NOMO-1 treated with dmso at 0.1 percent for 144 hours (cell line): Measurements from ENCODE around the gene ABR.
"Not testable (repeated sequence)": the region's sequence is repeated elsewhere in the genome, so short reads cannot be mapped to it uniquely, and the experiment has no call there.

Experiments
- DNase-seq: peaks from one replicate; lab custom pipeline; 2025; ENCODE audit not compliant: unreplicated experiment; lab: John Stamatoyannopoulos, UW

The ABR gene

DNA sequence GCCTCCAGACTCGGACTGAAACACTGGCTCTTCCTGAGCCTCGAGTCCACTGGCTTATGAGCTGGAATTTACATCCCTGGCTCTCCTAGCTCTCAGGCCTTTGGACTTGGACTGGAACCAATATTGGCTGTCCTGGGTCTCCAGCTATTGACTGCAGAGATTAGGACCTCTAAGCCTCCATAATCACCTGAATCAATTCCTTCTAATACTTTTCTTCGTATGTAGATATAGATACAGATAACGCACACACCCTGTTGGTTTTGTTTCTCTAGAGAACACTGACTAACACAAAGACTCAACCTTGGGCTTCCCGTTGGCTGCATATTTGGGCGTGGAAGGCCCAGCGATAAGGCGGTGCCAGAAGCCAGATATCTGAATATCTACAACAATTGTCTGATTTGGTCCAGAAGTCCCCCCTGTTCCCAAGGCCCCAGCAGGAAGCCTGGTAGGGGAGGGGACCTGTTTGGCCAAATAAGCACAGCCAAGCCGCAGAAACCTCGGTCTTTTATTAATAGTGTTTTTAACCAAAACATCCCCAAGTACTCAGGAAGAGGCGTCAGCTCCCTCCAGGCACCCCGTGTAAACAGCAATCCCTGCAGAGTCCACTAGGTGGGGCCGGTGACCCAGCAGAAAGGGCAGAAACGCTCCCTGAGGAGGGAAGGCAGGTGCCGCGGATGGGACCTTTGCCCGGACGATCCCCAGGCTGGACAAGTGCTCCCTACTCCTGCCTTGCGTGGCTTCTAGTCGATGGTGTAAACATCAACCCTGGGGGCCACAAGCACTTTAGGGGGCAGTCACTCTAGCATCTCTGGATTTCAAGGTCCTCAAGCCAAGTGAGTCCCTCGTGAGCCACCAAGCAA, 57.0 kb downstream of the ABR start:
- no peak for DNase-seq

DNA sequence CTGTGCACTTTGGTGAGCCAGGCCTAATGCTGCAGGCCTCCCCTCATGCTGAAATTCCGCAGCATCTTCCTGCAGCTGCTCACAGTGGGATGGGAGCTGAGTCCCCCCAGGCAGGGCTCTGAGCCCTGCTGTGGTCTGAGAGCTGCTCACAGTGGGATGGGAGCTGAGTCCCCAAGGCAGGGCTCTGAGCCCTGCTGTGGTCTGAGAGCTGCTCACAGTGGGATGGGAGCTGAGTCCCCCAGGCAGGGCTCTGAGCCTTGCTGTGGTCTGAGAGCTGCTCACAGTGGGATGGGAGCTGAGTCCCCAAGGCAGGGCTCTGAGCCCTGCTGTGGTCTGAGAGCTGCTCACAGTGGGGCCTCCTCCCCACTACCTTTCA, 58.4 kb downstream of the ABR start:
- DNase-seq = not testable (repeated sequence)

DNA sequence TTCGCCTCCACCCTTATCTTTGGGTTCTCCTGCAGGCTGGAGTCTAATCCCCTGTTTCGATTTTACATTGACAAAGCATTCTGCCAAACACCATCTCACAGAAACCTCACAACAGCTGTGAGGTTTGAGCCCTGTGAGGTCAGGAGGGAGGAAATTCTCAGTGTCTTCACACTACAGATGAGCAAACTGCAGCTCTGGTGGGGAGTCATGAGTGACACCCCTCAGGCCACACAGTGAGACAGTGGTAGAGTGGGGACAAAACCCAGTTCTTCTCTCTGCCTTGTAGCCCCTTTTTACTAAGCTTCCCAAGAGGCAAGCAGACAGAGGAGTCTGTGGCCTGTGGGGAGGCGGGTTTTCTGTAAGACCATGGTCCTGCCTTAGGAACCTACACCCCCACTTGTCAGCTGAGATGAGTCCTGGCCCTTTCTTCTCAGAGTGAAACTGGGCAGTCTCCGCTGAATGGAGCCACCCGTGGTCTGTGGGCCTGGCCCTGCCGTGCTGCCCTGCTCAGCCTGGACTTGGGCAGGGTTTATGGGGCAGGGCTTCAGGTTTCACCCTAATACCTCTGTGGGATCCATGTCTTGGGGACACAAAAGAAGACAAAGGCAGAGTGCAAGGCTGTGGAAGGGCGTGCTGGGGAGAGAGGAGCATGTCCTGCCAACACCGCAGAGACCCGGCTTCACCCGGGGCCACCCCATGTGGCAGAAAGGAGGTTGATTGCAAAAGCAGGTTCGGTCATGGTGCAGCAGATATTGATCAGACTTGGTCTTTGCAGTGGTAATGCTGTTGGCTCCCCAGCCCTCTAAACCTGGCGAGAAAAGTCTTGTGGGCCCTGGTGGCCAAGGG, 59.0 kb downstream of the ABR start:
- DNase-seq = no peak

DNA sequence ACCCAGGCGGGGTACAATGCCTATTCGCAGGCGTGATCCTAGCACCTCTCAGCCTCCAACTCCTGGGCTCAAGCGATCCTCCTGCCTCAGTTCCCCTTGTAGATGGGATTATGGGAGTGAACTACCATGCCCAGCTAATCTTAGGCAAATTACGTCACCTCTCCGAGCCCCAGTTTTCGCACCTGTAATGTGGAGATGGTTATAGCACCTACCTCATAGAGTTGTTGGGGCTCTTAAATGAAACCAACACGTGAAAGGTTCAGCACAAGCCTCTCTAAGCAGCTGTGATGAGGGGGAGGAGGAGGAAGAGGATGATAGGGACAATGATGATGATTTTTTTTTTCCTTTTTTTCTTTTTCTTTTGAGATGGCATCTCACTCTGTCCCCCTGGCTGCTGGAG, 59.9 kb downstream of the ABR start:
- no peak for DNase-seq

DNA sequence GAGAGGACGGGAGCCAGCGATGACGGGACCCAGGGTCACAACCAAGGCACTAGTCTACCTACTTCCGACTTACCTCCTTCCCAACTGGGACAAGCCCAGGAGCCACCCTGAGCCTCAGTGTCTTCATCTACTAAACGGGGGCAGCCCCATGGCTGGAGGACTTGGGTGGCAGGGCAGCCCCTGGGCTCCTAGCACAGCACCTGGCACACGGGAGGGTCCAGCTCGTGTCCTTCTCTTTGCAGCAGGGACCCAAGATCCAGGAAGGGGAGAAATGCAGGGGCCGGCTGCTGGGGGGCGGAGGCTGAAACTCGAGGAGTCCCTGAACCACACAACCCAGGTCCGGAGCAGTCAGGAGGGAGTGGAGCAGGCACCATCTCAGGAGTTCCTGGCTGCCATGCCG, 63.2 kb downstream of the ABR start:
- DNase-seq = no peak

DNA sequence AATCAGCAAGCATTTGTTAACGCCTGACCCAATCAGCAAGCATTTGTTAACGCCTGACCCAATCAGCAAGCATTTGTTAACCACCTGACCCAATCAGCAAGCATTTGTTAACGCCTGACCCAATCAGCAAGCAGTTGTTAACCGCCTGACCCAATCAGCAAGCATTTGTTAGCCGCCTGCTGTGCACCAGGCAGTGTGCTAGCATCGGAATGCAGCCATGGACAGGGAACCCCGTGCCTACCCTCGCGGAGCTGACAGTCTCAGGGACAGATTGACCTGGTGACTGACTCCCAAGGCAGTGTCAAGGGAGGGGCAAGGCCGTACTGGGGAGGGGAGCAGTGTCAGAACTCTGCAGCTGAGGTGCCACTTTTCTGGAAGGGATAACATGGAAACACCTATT, 66.9 kb downstream of the ABR start:
- no peak for DNase-seq

DNA sequence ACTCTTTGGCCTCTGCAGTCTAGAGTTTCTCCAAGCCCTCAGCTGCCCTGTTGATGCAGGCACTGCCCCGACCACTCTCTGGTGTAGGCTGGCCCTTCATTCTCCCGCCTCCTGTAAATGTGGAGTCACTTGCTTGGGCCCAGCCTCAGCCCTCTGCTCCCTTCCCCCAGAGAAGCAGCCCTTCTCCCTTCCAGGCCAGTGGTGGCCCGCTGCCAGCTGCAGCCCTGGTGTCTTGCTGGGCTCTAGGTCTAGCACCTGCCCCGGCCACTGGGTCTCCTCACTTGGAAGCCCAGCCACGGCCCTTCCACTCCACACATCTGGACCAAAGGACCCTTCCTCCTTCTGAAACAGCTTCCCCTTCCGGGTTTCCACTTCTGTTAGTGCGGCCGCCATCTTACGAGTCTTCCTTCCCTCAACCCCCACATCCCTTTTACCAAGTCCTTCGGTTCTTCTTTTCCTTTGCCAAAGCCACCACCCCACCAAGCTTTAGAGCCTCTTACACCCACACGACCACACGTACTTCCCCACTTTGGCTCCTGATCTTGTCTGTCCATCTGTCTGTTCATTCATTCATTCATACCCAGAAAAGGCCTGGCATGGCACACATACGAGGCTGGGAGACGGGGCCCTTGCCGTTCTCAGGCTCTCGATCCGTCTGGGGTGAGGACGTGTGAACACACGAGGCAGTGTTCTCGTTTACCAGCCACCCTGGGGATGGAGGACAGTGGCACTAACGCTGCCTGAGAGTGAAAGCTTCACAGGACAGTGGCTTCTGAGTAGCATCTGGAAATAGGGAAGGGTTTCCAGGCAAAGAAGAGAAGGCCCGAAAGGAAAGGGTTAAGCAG, 68.0 kb downstream of the ABR start:
- peak; percentile 67 for DNase-seq

DNA sequence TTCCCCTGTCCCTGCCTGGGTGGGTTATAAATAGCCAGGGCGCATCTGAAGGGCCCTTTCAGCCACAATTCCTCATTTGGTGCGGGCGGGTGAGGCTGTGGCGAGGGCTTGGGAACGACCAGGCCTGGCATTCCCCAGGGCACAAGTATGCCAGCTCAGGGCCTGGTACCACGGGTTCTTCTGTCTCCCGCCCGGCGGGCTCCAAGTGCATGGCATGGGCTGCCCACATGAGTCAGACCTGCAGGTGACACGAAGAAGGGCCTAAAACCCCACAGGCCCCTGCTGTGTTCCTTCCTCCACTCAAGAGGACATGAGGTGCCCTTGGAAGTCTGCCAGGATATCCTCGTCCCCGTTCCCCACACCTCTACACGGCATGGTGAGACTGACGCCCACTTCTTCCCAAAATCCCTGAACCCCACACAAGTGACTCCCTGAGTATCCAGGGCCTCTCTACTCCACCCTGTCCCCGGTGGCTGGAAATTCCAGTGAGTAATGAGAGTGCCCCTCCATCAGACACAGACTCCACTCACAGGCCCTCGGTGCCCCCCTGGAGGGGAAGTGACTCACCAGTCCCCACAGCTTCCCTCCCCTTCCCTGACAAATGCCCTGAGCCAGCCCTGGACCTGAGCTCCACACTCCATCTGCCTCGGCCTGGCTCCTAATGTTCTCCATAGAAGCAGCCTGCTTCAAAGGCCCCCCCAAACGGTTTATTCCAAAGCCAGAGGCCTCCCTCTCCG, 68.8 kb downstream of the ABR start:
- peak; percentile 59 for DNase-seq

DNA sequence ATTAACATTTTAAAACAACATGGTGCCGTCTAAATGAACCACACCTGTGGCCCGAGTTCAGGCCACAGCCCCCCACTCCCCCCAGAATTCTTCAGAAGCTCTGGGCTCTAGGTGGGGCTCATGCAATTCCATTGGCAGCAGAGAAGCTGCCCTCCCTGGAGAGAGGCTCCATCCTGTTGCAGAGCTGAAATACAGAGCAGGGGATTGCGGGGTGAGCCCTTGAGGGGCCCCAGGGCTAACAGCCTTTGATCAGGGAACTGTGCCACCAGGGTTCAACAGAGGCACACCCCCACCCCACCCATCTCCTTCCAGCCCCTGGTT, 69.3 kb downstream of the ABR start:
- DNase-seq = no peak

DNA sequence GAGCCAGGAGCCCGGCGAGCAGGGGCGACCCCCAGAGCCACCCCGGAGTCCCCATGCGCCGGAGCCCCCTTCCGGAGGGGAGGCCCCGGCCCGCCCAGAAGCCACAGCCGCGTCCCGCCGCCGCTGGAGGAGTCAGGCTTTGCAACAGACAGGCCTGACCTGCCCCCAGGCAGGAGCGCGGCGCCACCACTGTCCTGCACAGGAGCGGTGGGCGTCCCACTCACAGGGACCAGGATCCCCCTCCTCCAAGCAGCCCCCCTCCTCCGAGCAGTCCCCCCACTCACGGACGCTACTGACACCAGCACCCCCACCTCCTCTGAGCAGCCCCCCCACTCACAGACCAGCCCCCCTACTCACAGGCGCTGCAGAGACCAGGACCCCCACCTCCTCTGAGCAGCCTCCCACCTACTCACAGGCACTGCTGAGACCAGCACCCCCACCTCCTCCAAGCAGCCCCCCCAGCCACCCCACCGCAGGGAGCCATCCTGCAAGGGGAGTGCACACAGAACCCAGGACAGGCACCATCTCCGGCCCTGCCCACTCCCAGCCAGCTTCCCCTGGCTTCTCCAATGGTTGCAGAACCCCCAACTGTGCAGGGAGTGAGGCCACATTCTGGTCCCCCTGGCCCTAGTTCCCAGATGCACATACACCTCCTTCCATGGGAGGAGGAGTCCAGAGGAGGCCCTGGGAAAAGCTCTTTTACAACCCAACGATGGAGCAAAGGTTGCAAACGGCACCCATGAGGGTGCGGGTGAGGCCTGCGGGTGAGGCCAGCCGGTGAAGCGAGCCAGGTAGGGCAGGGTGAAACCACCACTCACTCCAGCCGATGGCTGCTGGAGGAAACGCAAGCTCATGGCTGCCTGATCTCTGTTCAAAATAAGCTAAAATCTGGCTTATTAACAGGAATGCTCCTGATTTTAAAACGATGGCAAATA, 69.9 kb downstream of the ABR start:
- DNase-seq = no peak

DNA sequence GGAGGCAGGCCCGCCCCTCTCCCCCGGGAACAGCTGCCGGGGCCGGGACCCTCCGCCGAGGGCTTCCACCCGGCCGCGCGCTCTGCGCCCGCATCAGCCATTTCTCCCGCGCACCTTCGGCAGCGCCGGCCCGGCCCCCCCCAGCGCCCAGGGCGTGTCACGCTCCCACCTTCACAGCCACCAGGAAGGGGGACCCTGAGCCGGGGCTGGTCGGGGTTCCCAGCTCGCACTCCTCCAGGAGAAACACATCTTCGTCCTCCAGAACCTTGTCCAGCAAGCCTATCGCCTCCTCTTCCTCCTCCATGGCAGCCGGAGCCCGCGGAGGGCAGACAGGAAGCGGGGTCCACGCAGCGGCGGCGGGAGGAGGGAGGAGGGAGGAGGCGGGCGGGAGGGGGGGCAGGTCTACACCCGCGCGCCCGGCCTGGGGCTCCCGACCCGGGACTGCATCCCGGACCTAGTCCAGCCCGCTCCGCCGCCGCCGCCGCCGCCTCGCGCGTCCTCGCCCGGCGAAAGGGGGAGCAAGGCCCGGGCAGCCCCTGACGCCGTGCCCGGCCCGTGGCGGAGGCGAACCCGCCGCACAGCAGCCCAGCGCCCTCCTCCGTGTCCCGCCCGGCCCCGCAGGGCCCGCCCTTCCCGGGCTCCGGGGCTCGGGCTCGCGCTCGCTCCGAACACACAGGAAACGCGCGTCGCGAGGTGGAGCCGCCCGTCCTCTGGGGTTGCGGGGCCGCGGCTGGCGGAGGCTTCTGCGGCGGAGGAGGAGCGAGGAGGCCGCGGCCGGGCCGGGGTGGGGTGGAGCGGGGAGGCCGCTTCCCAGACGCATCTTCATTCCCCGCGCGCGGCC, 70.8 kb downstream of the ABR start:
- no peak for DNase-seq

DNA sequence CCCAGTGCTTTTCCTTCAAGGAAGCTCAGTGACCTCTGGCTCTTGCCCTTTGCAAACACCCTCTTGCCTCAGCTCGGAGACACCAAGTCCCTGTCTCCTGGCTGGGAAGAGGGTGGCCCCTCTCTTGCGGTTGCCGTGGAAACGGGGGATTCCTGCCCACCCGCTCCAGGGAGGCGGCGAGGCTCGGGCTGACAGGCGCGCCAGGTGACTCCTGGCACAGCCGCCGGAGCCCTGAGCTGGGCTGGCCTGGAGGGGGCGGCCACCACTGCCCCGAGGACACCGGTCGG, 71.4 kb downstream of the ABR start:
- no peak for DNase-seq

DNA sequence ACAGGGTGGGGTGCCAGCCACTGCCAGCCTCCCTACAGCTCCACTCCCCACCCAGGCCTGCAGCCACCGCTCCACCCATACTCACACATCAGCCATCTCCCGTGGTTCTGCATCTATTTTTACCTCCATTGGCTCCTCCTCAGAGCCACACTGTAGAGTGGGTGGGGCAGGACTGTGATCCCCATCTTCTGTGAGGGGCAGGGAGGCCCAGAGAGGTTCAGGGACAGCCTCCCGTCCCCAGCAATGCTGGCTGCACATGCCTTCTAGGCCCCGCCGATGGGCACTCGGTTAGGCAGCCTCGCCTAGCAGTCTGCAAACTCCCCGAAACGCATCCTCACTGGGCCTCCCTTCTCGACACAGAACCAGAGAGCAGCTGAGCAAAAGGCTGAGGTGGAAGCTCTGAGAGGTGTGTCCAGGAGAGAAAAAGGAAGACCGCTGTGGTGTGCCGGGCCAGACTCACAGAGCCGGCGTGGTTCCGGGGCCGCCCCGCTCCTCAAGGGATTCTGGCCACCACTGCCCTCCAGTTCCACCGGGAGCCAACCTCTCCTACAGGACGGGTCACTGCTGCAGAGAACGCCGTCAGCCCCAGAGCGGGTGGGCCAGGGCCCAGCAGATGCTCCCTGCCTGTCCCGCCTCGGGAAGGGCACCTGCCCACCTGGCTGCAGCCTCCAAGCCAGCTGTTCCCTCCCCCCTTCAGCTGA, 71.9 kb downstream of the ABR start:
- no peak for DNase-seq

DNA sequence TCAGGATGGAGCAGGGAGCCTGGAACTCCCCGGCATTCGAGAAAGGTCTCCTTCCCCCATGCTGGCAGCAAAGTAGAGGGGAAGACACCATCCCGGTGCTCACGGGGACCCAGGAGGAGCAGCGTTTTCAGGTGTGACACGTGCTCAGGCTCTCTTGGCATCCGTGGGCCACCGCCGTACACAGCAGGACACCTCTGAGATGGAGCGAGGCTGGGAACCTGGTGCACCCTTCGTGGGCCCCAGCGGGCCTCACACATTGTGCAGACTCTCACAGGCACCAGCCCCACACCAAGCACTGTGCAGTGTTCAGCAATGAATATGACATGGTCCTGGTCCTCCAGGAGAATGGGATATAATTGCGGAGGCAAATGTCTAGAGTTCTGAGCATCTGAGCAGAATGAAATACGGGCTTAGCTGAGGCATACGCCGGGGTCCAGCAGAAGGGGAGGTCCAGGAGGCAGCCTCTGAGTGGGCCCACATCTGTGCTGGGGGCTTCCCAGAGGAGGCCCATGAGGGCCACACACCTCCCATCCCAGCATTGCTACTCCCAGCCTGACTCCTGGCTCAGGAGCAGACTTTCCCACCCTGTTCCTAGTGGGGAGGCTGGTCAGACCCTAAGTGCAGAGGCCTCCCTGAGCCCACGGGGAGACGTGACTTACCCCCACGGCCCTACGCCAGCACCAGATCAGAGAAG, 72.6 kb downstream of the ABR start:
- DNase-seq = no peak

DNA sequence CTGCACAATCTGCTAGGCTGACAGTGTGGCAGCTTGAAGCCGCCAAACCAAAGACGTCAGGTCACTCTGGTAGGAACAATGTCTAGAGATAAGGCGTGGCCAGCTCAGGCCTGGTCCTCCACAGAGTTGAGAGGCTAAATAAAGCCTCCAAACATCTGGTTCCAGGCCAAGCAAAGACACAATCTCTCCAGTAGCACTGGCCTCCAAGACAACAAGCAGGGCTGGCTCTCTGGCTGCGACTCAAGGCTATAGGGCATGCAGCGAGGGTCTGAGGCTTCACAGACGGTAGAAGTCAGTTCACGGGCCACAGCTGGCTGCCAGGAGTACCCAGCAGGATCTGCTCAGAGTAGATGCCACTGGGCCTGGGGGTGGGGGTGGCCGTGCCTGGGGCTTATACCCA, 75.6 kb downstream of the ABR start:
- no peak for DNase-seq

DNA sequence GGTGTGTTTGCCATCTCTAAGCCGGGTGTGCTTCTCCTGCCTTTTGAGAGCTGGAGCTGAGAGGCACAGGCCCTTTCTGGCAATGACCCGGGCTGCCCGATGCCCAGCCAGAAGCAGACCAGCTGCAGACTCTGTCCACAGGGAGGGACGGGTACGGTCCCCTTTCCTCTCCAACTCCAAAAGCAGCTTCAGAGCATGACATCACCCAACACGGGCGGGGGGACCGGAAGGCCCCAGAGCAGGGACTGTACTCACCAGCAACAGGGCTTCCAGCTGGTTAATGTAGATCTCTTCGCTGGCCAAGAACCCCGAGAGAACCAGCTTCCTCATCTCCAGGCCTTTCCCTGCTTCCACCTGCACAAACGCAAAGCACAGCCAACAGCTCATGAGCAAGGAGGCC, 79.4 kb downstream of the ABR start:
- no peak for DNase-seq

DNA sequence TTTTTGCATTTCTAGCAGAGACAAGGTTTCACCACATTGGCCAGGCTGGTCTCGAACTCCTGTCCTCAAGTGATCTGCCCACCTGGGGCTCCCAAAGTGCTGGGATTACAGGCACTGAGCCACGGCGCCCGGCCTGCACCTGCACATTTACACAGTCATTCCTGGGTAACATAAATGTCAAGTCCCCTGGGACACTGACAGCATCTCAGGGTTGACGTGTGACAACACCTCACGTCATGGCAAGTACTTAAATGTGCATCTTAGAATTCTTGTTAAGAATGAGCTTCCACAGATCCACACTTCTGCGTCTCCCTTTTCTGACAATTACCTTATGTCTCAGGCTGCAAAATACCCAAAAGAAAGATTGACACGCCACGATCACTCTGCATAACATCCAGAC, 80.5 kb downstream of the ABR start:
- no peak for DNase-seq
